GM12874 (cell line): Measurements from ENCODE around the gene ANKS3.

Source experiments
- TF ChIP-seq, protein P1 (sequence below): IDR thresholded peaks from 2 replicates; pipeline ENCODE4 v1.5.1; 2011; ENCODE audit warnings: low read depth, mild to moderate bottlenecking, control low read depth, low read length, moderate library complexity; ENCODE audit not compliant: insufficient read depth

The ANKS3 gene

DNA sequence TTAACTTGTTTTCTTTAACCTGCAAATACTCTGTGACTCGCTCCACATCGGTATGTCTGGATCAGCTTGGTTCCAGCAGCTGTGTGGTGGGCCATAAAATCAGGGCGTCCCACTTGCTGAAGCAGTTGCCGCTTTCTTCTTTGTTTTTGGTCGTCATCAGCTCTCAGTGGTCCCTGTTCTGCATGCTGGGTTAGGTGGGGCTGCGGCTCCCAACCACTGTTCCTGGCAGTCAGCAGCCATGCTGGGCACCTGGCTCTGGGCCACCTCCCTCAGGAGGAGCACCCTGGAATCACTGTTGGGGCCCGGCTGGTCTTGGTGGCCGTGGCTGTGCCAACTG lies 86.5 kb downstream of the ANKS3 start:
- TF ChIP-seq, protein P1, sequence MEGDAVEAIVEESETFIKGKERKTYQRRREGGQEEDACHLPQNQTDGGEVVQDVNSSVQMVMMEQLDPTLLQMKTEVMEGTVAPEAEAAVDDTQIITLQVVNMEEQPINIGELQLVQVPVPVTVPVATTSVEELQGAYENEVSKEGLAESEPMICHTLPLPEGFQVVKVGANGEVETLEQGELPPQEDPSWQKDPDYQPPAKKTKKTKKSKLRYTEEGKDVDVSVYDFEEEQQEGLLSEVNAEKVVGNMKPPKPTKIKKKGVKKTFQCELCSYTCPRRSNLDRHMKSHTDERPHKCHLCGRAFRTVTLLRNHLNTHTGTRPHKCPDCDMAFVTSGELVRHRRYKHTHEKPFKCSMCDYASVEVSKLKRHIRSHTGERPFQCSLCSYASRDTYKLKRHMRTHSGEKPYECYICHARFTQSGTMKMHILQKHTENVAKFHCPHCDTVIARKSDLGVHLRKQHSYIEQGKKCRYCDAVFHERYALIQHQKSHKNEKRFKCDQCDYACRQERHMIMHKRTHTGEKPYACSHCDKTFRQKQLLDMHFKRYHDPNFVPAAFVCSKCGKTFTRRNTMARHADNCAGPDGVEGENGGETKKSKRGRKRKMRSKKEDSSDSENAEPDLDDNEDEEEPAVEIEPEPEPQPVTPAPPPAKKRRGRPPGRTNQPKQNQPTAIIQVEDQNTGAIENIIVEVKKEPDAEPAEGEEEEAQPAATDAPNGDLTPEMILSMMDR = no peak

GRCh38 chr16:4646773-4647643 lies 87.1 kb downstream of the ANKS3 start:
- TF ChIP-seq, protein P1 = no peak
